HUES48 (cell line): ENCODE results near the gene ARHGAP27.

ENCODE experiments used
- H3K27ac ChIP-seq: one replicate; pipeline ENCODE4 v1.7.0; 2013; ENCODE audit warnings: low read depth, low read length, inconsistent platforms
- H3K27me3 ChIP-seq: 2 replicates; pipeline ENCODE4 v1.6.1; 2013; ENCODE audit warnings: mild to moderate bottlenecking, low read length; ENCODE audit not compliant: control insufficient read depth, insufficient read depth
- H3K36me3 ChIP-seq: 2 replicates; pipeline ENCODE4 v1.6.1; 2013; ENCODE audit warnings: low read length; ENCODE audit not compliant: control insufficient read depth, insufficient read depth
- H3K4me1 ChIP-seq: 2 replicates; pipeline ENCODE4 v1.6.1; 2013; ENCODE audit warnings: mild to moderate bottlenecking, low read length; ENCODE audit not compliant: control insufficient read depth, insufficient read depth
- H3K4me3 ChIP-seq: 2 replicates; pipeline ENCODE4 v1.5.1; 2013; ENCODE audit warnings: mild to moderate bottlenecking, low read depth, low read length
- H3K9ac ChIP-seq: 2 replicates; pipeline ENCODE4 v1.6.1; 2013; ENCODE audit warnings: mild to moderate bottlenecking, low read depth, low read length, moderate library complexity
- H3K9me3 ChIP-seq: 2 replicates; pipeline ENCODE4 v1.6.1; 2013; ENCODE audit warnings: low read length; ENCODE audit not compliant: control insufficient read depth, insufficient read depth

Gene ARHGAP27

DNA sequence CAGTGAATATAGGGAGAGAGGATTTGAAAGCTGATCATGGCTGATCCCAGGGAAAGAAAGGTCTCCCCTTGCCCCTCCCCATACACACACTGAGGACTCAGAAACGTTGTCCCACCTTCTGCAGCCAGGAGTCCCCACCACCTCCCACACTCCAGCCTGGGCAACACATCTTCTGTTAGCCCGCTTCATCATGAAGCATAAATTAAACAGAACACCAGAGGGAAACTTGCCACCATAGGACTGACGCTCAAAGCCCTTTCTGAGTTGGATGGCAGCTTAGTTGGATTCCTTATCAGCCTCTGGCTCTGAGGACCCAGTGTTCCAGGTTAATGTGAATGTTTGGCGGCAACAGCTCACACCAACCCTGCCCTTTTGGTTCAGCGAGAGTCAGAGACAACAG, 33.9 kb downstream of the ARHGAP27 start:
- H3K4me3 ChIP-seq: no peak overlapping the region
- H3K27me3 ChIP-seq: no peaks in the 10 kb centered on the region
- no peaks in the 10 kb centered on the region; the same call in 1 of the 2 replicates for H3K36me3 ChIP-seq
- no peak overlapping the region for H3K9ac ChIP-seq
- no peaks in the 10 kb centered on the region for H3K9me3 ChIP-seq
- no peak overlapping the region for H3K27ac ChIP-seq
- peaks cover 4% of the 10 kb centered on the region for H3K4me1 ChIP-seq

DNA sequence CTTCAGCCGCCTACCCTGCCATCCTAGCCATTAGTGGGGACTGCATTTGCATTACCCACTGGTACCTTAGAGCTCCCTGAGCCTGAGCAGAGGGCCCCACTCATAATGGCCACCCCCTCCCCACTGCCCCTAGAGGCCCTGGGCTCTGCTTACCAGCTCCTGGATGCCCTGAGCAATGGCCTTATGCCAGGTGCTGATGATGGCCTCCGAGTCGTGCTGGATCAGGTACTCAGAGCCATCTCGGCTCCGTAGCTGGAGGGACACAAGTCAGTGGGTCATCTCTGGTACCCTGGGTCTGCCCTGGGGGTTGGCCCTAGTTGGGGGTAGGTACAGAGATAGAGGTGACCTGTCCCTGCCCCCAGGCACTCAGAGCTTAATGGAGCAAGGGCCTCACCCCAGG, 34.9 kb downstream of the ARHGAP27 start:
- no peak overlapping the region for H3K9ac ChIP-seq
- no peaks in the 10 kb centered on the region; the same call in 1 of the 2 replicates for H3K36me3 ChIP-seq
- no peaks in the 10 kb centered on the region for H3K9me3 ChIP-seq
- H3K27me3 ChIP-seq: no peaks in the 10 kb centered on the region
- peaks cover 4% of the 10 kb centered on the region for H3K4me1 ChIP-seq
- no peak overlapping the region for H3K27ac ChIP-seq
- H3K4me3 ChIP-seq: no peak overlapping the region

DNA sequence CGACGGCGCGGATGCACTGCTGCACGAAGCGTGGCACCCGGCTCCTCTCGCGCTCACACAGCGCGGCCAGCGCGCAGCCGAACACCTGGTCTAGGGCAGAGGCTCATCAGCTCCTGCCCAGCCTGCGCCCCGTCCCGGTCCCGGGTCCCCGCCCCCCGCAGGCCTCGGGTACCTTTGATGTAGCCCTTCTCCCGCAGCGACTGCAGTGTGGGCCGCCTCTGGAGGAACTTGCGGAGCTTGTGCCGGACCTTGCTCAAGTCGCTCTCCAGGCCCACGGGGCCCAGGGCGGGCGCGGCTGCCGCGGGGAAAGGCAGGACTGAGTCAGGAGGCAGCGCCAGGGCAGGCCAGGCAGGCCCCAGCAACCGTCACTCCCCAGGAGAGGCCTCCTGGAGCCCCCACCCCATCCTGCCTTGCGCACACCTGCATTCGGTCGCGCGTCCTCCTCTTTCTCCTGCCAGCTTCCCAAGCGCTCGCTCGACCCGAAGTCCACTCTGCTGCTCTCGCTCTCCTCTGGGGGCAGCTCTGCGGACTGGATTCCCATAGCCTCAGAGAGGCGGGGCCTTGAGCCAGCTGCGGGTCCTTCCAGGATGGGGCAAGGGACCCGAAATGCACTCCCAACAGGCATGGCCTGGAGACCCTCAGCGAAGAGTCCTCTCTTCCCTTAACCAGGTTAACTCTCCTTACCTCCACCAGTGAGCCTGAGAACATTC, 36.0 kb downstream of the ARHGAP27 start:
- no peaks in the 10 kb centered on the region for H3K27me3 ChIP-seq
- peaks cover 4% of the 10 kb centered on the region for H3K4me1 ChIP-seq
- no peak overlapping the region for H3K4me3 ChIP-seq
- no peaks in the 10 kb centered on the region for H3K9me3 ChIP-seq
- no peak overlapping the region for H3K9ac ChIP-seq
- no peak overlapping the region for H3K27ac ChIP-seq
- no peaks in the 10 kb centered on the region; the same call in 1 of the 2 replicates for H3K36me3 ChIP-seq

DNA sequence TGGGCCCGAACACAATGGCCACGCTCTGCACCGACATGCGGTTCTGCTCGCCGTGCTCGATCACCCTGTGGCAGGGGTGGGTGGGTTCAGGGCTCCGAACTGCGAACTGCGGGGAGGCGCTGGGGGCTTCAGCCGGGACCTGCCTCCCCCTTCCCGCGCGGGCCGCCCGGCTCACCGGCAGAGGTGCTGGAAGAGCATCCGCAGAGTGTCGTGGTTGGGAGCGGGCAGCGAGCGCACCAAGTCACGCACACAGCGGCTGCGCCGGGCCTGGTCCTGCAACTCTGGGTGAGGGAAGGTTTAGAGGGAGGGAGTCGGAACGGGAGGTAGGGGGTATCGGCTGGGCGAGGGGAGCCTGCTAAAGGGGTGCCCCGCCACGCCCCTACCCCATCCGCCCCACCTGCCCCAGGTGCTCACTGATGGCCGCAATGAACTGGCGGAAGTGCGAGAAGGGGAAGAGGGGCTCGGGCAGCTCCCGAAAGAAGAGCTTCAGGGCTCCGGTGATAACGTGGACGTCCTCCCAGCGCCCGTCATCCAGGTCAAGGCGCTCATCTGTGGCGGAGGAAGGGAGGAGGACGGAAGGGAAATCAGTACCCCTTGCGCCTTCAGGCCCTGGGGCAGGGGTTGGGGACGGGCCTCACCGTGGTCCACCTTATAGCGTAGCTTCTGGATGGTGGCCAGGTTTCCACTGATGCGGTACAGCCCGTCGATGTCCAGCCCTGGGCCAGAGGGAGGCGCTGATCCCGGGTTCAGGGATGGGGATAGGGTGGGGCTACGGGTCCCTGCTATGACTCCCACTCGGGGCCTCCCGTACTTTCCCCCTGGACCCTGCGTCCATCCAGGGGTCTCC, 36.9 kb downstream of the ARHGAP27 start:
- Histone ChIP-seq H3K27ac (no peak overlapping the region), H3K36me3 (no peaks in the 10 kb centered on the region; the same call in 1 of the 2 replicates), H3K27me3 (no peaks in the 10 kb centered on the region), H3K9ac (no peak overlapping the region), H3K4me3 (no peak overlapping the region), H3K4me1 (peaks cover 4% of the 10 kb centered on the region), H3K9me3 (no peaks in the 10 kb centered on the region)

- H3K4me3 ChIP-seq: no peak overlapping the region
- no peaks in the 10 kb centered on the region for H3K9me3 ChIP-seq
- no peaks in the 10 kb centered on the region for H3K27me3 ChIP-seq
- H3K4me1 ChIP-seq: peaks cover 4% of the 10 kb centered on the region
- H3K9ac ChIP-seq: peak overlapping the region; percentile 15; the same call in 1 of the 2 replicates
- H3K36me3 ChIP-seq: no peaks in the 10 kb centered on the region
- no peak overlapping the region for H3K27ac ChIP-seq
Measured at GRCh38 chr17:45394913-45395568, 37.6 kb downstream of the ARHGAP27 start.

DNA sequence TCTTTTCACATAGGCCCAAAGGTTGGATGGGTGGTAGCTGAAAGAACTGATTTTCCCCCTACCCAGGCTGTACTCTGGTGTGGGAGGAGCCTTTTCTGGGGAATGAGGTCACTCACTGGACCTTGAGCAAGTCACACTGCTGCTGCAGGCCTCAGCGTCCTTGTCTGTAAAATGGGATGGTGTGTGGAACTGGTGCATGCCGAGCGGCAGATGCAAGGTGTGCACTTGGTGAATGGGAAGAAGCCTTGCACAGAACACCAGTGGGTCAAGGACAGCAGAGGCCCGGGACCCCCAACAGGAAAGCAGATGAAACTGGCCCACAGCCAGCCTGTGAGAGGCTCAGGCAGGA, 38.1 kb downstream of the ARHGAP27 start:
- Histone ChIP-seq H3K27ac (no peak overlapping the region), H3K4me1 (peaks cover 5% of the 10 kb centered on the region), H3K9me3 (no peaks in the 10 kb centered on the region), H3K9ac (peak overlapping the region; percentile 15; the same call in 1 of the 2 replicates), H3K4me3 (no peak overlapping the region), H3K27me3 (no peaks in the 10 kb centered on the region), H3K36me3 (no peaks in the 10 kb centered on the region)

GRCh38 chr17:45394091-45394490, 38.6 kb downstream of the ARHGAP27 start:
- H3K27ac ChIP-seq: no peak overlapping the region
- H3K9ac ChIP-seq: no peak overlapping the region
- no peaks in the 10 kb centered on the region for H3K36me3 ChIP-seq
- H3K4me1 ChIP-seq: peaks cover 6% of the 10 kb centered on the region
- no peaks in the 10 kb centered on the region for H3K9me3 ChIP-seq
- H3K27me3 ChIP-seq: no peaks in the 10 kb centered on the region
- no peak overlapping the region for H3K4me3 ChIP-seq

- H3K9ac ChIP-seq: no peak overlapping the region
- no peaks in the 10 kb centered on the region for H3K9me3 ChIP-seq
- H3K27ac ChIP-seq: no peak overlapping the region
- H3K4me3 ChIP-seq: no peak overlapping the region
- no peaks in the 10 kb centered on the region for H3K36me3 ChIP-seq
- H3K4me1 ChIP-seq: peaks cover 6% of the 10 kb centered on the region
- H3K27me3 ChIP-seq: no peaks in the 10 kb centered on the region
Measured at GRCh38 chr17:45393411-45393810, 39.3 kb downstream of the ARHGAP27 start.

DNA sequence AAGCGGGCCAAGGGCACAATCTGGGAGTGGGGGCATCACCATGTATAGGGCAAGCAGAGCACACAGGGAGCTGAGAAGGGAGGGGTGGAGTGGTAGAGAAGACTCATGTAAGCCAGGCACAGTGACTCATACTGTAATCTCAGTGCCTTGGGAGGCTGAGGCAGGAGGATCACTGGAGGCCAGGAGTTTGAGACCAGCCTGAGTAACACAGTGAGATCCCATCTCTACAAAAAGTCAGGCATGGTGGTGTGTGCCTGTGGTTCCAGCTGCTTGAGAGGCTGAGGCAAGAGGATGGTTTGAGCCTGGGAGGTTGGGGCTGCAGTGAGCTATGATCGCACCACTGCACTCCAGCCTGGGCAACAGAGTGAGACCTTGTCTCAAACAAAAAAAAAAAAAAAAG, 40.8 kb downstream of the ARHGAP27 start:
- Histone ChIP-seq H3K27me3 (no peaks in the 10 kb centered on the region), H3K4me1 (peaks cover 6% of the 10 kb centered on the region)

GRCh38 chr17:45391291-45391690, 41.4 kb downstream of the ARHGAP27 start:
- H3K27me3 ChIP-seq: no peaks in the 10 kb centered on the region
- no peaks in the 10 kb centered on the region for H3K9me3 ChIP-seq
- peaks cover 6% of the 10 kb centered on the region for H3K4me1 ChIP-seq
- no peaks in the 10 kb centered on the region for H3K36me3 ChIP-seq
- no peak overlapping the region for H3K9ac ChIP-seq
- H3K4me3 ChIP-seq: no peak overlapping the region
- H3K27ac ChIP-seq: no peak overlapping the region

More for the DNA sequence above, 40.8 kb downstream of the ARHGAP27 start:
- no peaks in the 10 kb centered on the region for H3K9me3 ChIP-seq
- no peaks in the 10 kb centered on the region for H3K36me3 ChIP-seq
- no peak overlapping the region for H3K4me3 ChIP-seq
- no peak overlapping the region for H3K9ac ChIP-seq
- H3K27ac ChIP-seq: no peak overlapping the region

GRCh38 chr17:45389354-45389753, 43.3 kb downstream of the ARHGAP27 start:
- no peaks in the 10 kb centered on the region for H3K36me3 ChIP-seq
- no peak overlapping the region for H3K4me3 ChIP-seq
- no peak overlapping the region for H3K27ac ChIP-seq

More at GRCh38 chr17:45389354-45389753, 43.3 kb downstream of the ARHGAP27 start:
- Histone ChIP-seq H3K4me1 (peaks cover 2% of the 10 kb centered on the region; the same call in 1 of the 2 replicates), H3K27me3 (no peaks in the 10 kb centered on the region), H3K9me3 (no peaks in the 10 kb centered on the region), H3K9ac (no peak overlapping the region)
